Measurements from ENCODE around the gene LRRC9.

Gene LRRC9

GRCh38 chr14:59964251-59965007 lies 44.5 kb downstream of the LRRC9 start:
- DNase-seq (ENCODE audit: extremely low spot score): no peak
- TF ChIP-seq, protein P1, sequence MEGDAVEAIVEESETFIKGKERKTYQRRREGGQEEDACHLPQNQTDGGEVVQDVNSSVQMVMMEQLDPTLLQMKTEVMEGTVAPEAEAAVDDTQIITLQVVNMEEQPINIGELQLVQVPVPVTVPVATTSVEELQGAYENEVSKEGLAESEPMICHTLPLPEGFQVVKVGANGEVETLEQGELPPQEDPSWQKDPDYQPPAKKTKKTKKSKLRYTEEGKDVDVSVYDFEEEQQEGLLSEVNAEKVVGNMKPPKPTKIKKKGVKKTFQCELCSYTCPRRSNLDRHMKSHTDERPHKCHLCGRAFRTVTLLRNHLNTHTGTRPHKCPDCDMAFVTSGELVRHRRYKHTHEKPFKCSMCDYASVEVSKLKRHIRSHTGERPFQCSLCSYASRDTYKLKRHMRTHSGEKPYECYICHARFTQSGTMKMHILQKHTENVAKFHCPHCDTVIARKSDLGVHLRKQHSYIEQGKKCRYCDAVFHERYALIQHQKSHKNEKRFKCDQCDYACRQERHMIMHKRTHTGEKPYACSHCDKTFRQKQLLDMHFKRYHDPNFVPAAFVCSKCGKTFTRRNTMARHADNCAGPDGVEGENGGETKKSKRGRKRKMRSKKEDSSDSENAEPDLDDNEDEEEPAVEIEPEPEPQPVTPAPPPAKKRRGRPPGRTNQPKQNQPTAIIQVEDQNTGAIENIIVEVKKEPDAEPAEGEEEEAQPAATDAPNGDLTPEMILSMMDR (IDR thresholded peaks at IDR 0.05; ENCODE audit: control extremely low read depth, extremely low read depth, low read depth, missing control alignments): no peak

DNA sequence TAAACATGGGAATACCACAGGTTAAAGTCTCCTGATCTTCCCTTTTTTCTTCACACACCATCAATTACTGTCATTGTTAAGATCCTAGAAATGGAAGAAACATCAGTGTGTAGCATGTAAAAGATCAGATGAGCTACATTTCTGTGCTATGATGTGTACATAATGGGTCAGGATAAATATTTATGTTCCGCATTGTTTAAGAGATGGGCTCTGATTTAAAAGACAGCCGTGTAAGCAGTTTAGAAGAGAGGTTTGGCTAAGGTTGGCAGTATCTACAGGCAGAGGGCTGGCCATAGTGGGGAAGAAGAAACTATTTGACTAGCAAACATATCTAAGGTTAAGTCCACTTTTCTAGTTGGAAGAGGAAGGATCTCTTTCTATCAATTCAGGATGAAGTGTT lies 49.4 kb downstream of the LRRC9 start:
- DNase-seq (ENCODE audit: extremely low spot score): no peak
- ChIA-PET POLR2A (no interaction called here), CTCF (interaction anchor here (7.1 kb wide), 1 partner anchor 216 kb away, joined by 121 read pairs; no protein-coding TSS in a partner anchor)
- TF ChIP-seq, protein P1 (IDR thresholded peaks at IDR 0.05; ENCODE audit: control extremely low read depth, extremely low read depth, low read depth, missing control alignments): no peak

More at GRCh38 chr14:59964251-59965007, 44.5 kb downstream of the LRRC9 start:
- CTCF ChIA-PET: interaction anchor here (0.7 to 7.1 kb wide), 55 partner anchors 10 to 825 kb away, joined by 3 to 121 read pairs (median 4); partner anchors contain the start of gene DHRS7
- POLR2A ChIA-PET: no interaction called here

DNA sequence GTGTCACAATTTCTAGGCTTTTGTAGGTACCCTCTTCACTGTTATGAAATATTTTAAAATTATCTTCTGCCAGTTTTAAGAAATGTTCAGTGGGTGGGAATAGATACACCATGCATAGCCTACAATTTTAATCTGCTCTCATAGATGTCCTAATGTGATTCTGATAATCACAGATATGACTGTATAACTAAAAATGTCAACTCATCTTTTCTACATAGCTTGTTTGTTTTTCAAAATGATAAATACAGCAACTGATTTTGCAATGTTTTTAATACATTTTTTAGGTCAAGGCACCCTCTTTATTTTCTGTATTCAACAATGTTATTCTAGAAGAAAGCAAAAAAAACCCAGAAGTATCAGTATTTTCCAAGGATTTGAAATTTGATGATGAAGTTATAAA lies 61.6 kb downstream of the LRRC9 start:
- CTCF ChIA-PET: interaction anchor here (4.3 kb wide), 1 partner anchor 16 kb away, joined by 41 read pairs; no protein-coding TSS in a partner anchor
- TF ChIP-seq, protein P1 (IDR thresholded peaks at IDR 0.05; ENCODE audit: control extremely low read depth, extremely low read depth, low read depth, missing control alignments): no peak
- no peak for DNase-seq (ENCODE audit: extremely low spot score)
- POLR2A ChIA-PET: no interaction called here

- POLR2A ChIA-PET: no interaction called here
- CTCF ChIA-PET: interaction anchor here (1.0 to 4.3 kb wide), 3 partner anchors 8 to 450 kb away, joined by 3 to 41 read pairs (median 5); no protein-coding TSS in a partner anchor
- TF ChIP-seq, protein P1 (IDR thresholded peaks at IDR 0.05; ENCODE audit: control extremely low read depth, extremely low read depth, low read depth, missing control alignments): no peak
- DNase-seq (ENCODE audit: extremely low spot score): no peak
Observed at GRCh38 chr14:59983048-59983447, 63.1 kb downstream of the LRRC9 start.

GRCh38 chr14:59986556-59987059 lies 66.7 kb downstream of the LRRC9 start:
- ChIA-PET CTCF (interaction anchor here (2.4 kb wide), 1 partner anchor 21 kb away, joined by 14 read pairs; no protein-coding TSS in a partner anchor), POLR2A (no interaction called here)
- TF ChIP-seq, protein P1 (IDR thresholded peaks at IDR 0.05; ENCODE audit: control extremely low read depth, extremely low read depth, low read depth, missing control alignments): no peak
- DNase-seq (ENCODE audit: extremely low spot score): no peak

DNA sequence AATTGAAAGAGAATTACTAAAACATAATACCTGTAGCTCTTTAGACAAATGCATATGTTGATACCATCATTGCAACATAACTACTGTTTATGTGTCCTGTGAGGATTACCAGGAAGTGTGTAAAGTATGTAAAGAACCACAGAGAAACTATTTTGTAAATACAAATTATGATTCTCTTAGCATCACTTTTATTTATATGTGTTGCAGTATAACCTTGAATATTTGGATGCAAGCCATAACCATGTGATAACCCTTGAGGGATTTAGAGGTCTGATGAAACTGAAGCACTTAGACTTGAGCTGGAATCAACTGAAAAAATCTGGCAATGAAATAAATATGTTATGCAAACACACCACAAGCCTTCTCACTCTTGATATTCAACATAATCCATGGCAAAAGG lies 77.5 kb downstream of the LRRC9 start:
- ChIA-PET CTCF (no interaction called here), POLR2A (no interaction called here)
- DNase-seq (ENCODE audit: extremely low spot score): no peak
- TF ChIP-seq, protein P1 (IDR thresholded peaks at IDR 0.05; ENCODE audit: control extremely low read depth, extremely low read depth, low read depth, missing control alignments): no peak

All from GM10248 (cell line).